Measurements from ENCODE around the gene DDX49. TPM values are rescaled to one million over a fixed set of nuclear protein-coding genes. Genes with fewer than 3 reads are reported as not detected.

Gene DDX49
- total and polyA plus RNA-seq, 4 donors, result 13.2 to 36.1 (median 29.2) TPM

GRCh38 chr19:18910801-18911436 is 8.6 kb upstream of the DDX49 start:
- Histone ChIP-seq H3K27ac (ENCODE audit: low read depth in 1 of 2, low read length in 2 of 2) (no peak overlapping the region), H3K9ac (ENCODE audit: low read depth in 1 of 2, low read length in 2 of 2) (no peak overlapping the region), H3K9me3 (ENCODE audit: control insufficient read depth in 4 of 4, low read length in 3 of 4) (no peaks in the 10 kb centered on the region), H3K27me3 (ENCODE audit: control insufficient read depth in 4 of 4, insufficient read depth in 4 of 4, low read length in 3 of 4) (no peaks in the 10 kb centered on the region), H3K4me3 (ENCODE audit: low read depth in 1 of 3, low read length in 3 of 3) (no peak overlapping the region), H3K36me3 (ENCODE audit: control insufficient read depth in 4 of 4, insufficient read depth in 3 of 4, low read depth in 1 of 4, low read length in 3 of 4) (peaks cover 4 to 43% (median 16%) of the 10 kb centered on the region in 4 donors), H3K4me1 (ENCODE audit: control insufficient read depth in 4 of 4, insufficient read depth in 4 of 4, low read length in 3 of 4) (peaks cover 0 to 3% (median under 1%) of the 10 kb centered on the region in 4 donors)
- WGBS, result 96% methylated on average over 19 of the region's 19 CpGs
- no peak for TF ChIP-seq RXRA (IDR thresholded peaks at IDR 0.05)
- no peak for TF ChIP-seq REST (IDR thresholded peaks at IDR 0.05)
- TF ChIP-seq ATF3 (IDR thresholded peaks at IDR 0.05), result no peak
- TF ChIP-seq ZBTB33 (IDR thresholded peaks at IDR 0.05), result no peak
- TF ChIP-seq JUND (IDR thresholded peaks at IDR 0.05), result no peak
- TF ChIP-seq FOXA2 (IDR thresholded peaks at IDR 0.05), result no peak
- TF ChIP-seq CTCF (IDR thresholded peaks at IDR 0.05; ENCODE audit: low read depth, low read length, missing input control), result no peak
- no peak for TF ChIP-seq GABPA (IDR thresholded peaks at IDR 0.05 in 1 of 2, conservative IDR thresholded peaks at IDR 0.05 in 1 of 2)
- no peak for DNase-seq (ENCODE audit: low spot score)

GRCh38 chr19:18912933-18913332 is 6.6 kb upstream of the DDX49 start:
- Histone ChIP-seq H3K36me3 (ENCODE audit: control insufficient read depth in 4 of 4, insufficient read depth in 3 of 4, low read depth in 1 of 4, low read length in 3 of 4) (peaks cover 0 to 23% (median 10%) of the 10 kb centered on the region in 4 donors), H3K27me3 (ENCODE audit: control insufficient read depth in 4 of 4, insufficient read depth in 4 of 4, low read length in 3 of 4) (no peaks in the 10 kb centered on the region), H3K9me3 (ENCODE audit: control insufficient read depth in 4 of 4, low read length in 3 of 4) (no peaks in the 10 kb centered on the region), H3K9ac (ENCODE audit: low read depth in 1 of 2, low read length in 2 of 2) (no peak overlapping the region), H3K4me1 (ENCODE audit: control insufficient read depth in 4 of 4, insufficient read depth in 4 of 4, low read length in 3 of 4) (peaks cover 2 to 10% (median 4%) of the 10 kb centered on the region in 4 donors), H3K4me3 (ENCODE audit: low read depth in 1 of 3, low read length in 3 of 3) (no peak overlapping the region), H3K27ac (ENCODE audit: low read depth in 1 of 2, low read length in 2 of 2) (no peak overlapping the region)
- DNase-seq (ENCODE audit: low spot score), result no peak
- 97% methylated on average over 14 of the region's 14 CpGs for WGBS
- TF ChIP-seq SP1 (IDR thresholded peaks at IDR 0.05) (no peak), CTCF (IDR thresholded peaks at IDR 0.05; ENCODE audit: low read depth, low read length, missing input control) (no peak), FOXA2 (IDR thresholded peaks at IDR 0.05) (no peak), RXRA (IDR thresholded peaks at IDR 0.05) (no peak), YY1 (IDR thresholded peaks at IDR 0.05) (no peak), ATF3 (IDR thresholded peaks at IDR 0.05) (no peak), RAD21 (IDR thresholded peaks at IDR 0.05) (no peak), EGR1 (IDR thresholded peaks at IDR 0.05; ENCODE audit: low read depth in 2 of 2) (no peak), GABPA (IDR thresholded peaks at IDR 0.05 in 1 of 2, conservative IDR thresholded peaks at IDR 0.05 in 1 of 2) (no peak), HNF4A (conservative IDR thresholded peaks at IDR 0.05) (no peak), FOXA1 (IDR thresholded peaks at IDR 0.05) (no peak), JUND (IDR thresholded peaks at IDR 0.05) (no peak), NR2F2 (IDR thresholded peaks at IDR 0.05) (no peak), TAF1 (conservative IDR thresholded peaks at IDR 0.05) (no peak), HNF4G (IDR thresholded peaks at IDR 0.05) (no peak), ZBTB33 (IDR thresholded peaks at IDR 0.05) (no peak), MAX (IDR thresholded peaks at IDR 0.05) (no peak)
